Right lobe of liver (tissue), 6 donors: ENCODE measurements around the gene DCDC2. TPM values are rescaled to one million over a fixed set of nuclear protein-coding genes. Genes with fewer than 3 reads are reported as not detected.
"Not testable (repeated sequence)": the region's sequence is repeated elsewhere in the genome, so short reads cannot be mapped to it uniquely, and the experiment has no call there.

Source experiments
- ATAC-seq, 4 donors: fragments of 200-7000 bp; cut with Tn5 transposase; one replicate each; pipeline ENCODE4 v1.9.1; 2020; ENCODE audit warnings: mild to moderate bottlenecking in 4 of 4, moderate library complexity in 4 of 4
- DNase-seq, 3 donors: peaks; one replicate each; pipeline ENCODE4 v3.0.0-alpha.2; 2020
- H3K27ac ChIP-seq, 3 donors: fragments of 200-600 bp; one replicate each; pipeline ENCODE4 v1.8.0; 2022
- H3K27me3 ChIP-seq, 2 donors: fragments of 200-600 bp; one replicate each; pipeline ENCODE4 v1.8.0; 2022
- H3K36me3 ChIP-seq, 4 donors: fragments of 200-600 bp; sonication (generic) in 1 of 4; one replicate each; pipeline versions ENCODE4 v1.5.1 to v1.8.0; 2017 to 2022; ENCODE audit warnings: control low read depth in 1 of 4
- H3K4me1 ChIP-seq, 4 donors: fragments of 200-600 bp; sonication (generic) in 1 of 4; one replicate each; pipeline versions ENCODE4 v1.5.1 to v1.8.0; 2017 to 2022; ENCODE audit warnings: control low read depth in 1 of 4
- H3K4me3 ChIP-seq, 3 donors: fragments of 200-600 bp; one replicate each; pipeline ENCODE4 v1.8.0; 2022
- H3K9me3 ChIP-seq, 4 donors: fragments of 200-600 bp; sonication (generic) in 1 of 4; one replicate each; pipeline versions ENCODE4 v1.5.1 to v1.8.0; 2017 to 2022; ENCODE audit warnings: control low read depth in 1 of 4
- POLR2A ChIP-seq: fragments of 450-650 bp; IDR thresholded peaks from one replicate; pipeline ENCODE4 v1.6.1; 2017; ENCODE audit warnings: antibody characterized with exemption, mild to moderate bottlenecking
- WGBS: methylation state at CpG from one replicate; pipeline ENCODE4 v1.1.6; 2018; ENCODE audit warnings: low coverage, low lambda C conversion rate; ENCODE audit not compliant: insufficient coverage; ENCODE audit errors: missing lambda C conversion rate; 5-methylcytosine and 5-hydroxymethylcytosine counted together
- intact Hi-C, 2 donors: fragments of 100-400 bp; cut with DNase I; formaldehyde crosslinking; loops; one replicate each; pipeline versions ENCODE4 v1.11.2 to v1.14.1; 2022
- total RNA-seq, 6 experiments: library from RNA; depleted of rRNA in 2 of 6; stranded (reverse); fragments of >200 nt in 2 of 6; fragmentation: NEBNext Ultra II Directional in 3 of 6; extraction: Animal tissue kit (Norgen Biotek cat#: 25700) in 3 of 6; gene quantifications; one replicate each; pipeline versions ENCODE4 v1.1.0 to v1.2.4, GENCODE V29; 2016 to 2023
- TF ChIP-seq, protein P1 (sequence below), 4 donors: fragments of 200-600 bp in 3 of 4; fragments of 450-650 bp in 1 of 4; IDR thresholded peaks; one replicate each; pipeline versions ENCODE4 v1.5.1 to v1.8.0; 2016 to 2022; ENCODE audit warnings: antibody characterized with exemption in 4 of 4, mild to moderate bottlenecking in 2 of 4
- donor health status: DM: no; HTN: yes; CAD: no.
- donor health status: DM: no; HTN: no; CAD: no.
- donor health status: DM: no; HTN: no; CAD: no.
- donor health status: DM: no; HTN: yes; CAD: no.
- donor health status: DM: no; HTN: yes; CAD: no.

DCDC2 gene
- total RNA-seq, 6 experiments from 2014 or later, result 0.68 to 3.8 (median 0.92) TPM

DNA sequence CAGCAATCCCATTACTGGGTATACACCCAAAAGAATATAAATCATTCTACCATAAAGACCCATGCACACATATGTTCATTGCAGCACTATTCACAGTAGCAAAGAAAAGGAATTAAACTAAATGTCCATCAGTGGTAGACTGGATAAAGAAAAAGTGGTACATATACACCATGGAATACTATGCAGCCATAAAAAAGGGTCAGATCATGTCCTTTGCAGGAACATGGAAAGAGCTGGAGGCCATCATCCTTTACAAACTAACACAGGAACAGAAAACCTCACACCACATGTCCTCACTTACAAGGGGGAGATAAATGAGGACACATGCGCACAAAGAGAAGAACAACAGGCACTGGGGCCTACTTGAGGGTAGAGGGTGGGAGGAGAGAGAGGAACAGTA, 60.9 kb downstream of the DCDC2 start:
- intact Hi-C loops, result loop anchor here in 1 of 2 donors (10.0 kb wide), 1 partner anchor 98 kb away; no protein-coding TSS in a partner anchor
- WGBS, result 100% methylated on average over 1 of the region's 1 CpG
- H3K4me1 ChIP-seq, result no peaks in the 10 kb centered on the region

DNA sequence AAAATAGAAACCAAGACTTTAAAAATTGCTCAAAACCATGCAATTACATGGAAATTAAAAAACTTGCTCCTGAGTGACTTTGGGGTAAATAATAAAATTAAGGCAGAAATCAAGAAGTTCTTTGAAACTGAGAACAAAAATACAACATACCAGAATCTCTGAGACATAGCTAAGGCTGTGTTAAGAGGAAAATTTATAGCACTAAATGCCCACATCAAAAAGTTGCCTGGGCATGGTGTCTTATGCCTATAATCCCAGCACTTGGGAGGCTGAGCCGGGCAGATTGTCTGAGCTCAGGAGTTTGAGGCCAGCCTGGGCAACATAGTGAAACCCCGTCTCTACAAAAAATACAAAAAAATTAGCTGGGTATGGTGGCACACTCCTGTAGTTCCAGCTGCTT, 64.0 kb downstream of the DCDC2 start:
- WGBS, result 95% methylated on average over 2 of the region's 2 CpGs
- ATAC-seq, H3K36me3 ChIP-seq, H3K27ac ChIP-seq, H3K4me1 ChIP-seq, DNase-seq, H3K9me3 ChIP-seq, H3K27me3 ChIP-seq, H3K4me3 ChIP-seq: not testable (repeated sequence)
- intact Hi-C loops, result loop anchor here in 1 of 2 donors (10.0 kb wide), 1 partner anchor 101 kb away; no protein-coding TSS in a partner anchor

More for the DNA sequence above, 60.9 kb downstream of the DCDC2 start:
- Histone ChIP-seq H3K36me3 (peaks cover 0 to 2% (median 0%) of the 10 kb centered on the region in 4 donors), H3K27ac (no peak overlapping the region), H3K27me3 (no peaks in the 10 kb centered on the region), H3K9me3 (no peaks in the 10 kb centered on the region), H3K4me3 (no peak overlapping the region)
- TF ChIP-seq, protein P1, sequence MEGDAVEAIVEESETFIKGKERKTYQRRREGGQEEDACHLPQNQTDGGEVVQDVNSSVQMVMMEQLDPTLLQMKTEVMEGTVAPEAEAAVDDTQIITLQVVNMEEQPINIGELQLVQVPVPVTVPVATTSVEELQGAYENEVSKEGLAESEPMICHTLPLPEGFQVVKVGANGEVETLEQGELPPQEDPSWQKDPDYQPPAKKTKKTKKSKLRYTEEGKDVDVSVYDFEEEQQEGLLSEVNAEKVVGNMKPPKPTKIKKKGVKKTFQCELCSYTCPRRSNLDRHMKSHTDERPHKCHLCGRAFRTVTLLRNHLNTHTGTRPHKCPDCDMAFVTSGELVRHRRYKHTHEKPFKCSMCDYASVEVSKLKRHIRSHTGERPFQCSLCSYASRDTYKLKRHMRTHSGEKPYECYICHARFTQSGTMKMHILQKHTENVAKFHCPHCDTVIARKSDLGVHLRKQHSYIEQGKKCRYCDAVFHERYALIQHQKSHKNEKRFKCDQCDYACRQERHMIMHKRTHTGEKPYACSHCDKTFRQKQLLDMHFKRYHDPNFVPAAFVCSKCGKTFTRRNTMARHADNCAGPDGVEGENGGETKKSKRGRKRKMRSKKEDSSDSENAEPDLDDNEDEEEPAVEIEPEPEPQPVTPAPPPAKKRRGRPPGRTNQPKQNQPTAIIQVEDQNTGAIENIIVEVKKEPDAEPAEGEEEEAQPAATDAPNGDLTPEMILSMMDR (IDR thresholded peaks at IDR 0.05), result no peak
- no peak for TF ChIP-seq POLR2A
- no peak for DNase-seq
- no peak for ATAC-seq

DNA sequence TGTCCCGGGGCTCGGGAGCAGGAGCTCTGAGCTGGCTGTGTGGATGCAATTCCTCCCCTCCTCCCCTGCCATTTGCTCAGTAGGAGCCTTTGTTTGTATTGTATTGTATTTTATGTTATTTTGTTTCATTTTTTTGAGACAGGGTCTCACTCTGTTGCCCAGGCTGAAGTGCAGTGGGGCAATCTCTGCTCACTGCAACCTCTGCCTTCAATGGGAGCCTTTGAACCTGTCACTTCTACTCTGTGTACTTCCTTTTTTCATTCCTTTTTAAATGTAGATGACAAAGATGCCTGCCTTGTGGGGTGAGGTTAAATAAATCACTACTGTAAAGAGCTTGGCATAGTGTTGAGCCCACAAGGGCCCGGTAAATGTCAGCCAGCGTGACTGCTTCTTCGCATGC, 70.6 kb downstream of the DCDC2 start:
- H3K4me3 ChIP-seq, result no peak overlapping the region
- ATAC-seq (no peak), DNase-seq (no peak)
- H3K27me3 ChIP-seq, result no peaks in the 10 kb centered on the region
- peaks cover 0 to 11% (median 5%) of the 10 kb centered on the region in 4 donors for H3K4me1 ChIP-seq
- 94% methylated on average over 3 of the region's 5 CpGs for WGBS
- H3K27ac ChIP-seq, result no peak overlapping the region
- no peaks in the 10 kb centered on the region for H3K36me3 ChIP-seq
- intact Hi-C loops, result loop anchor here in 1 of 2 donors (5.0 kb wide), 1 partner anchor 105 kb away; no protein-coding TSS in a partner anchor
- no peaks in the 10 kb centered on the region for H3K9me3 ChIP-seq
- TF ChIP-seq POLR2A, result no peak
- TF ChIP-seq, protein P1 (IDR thresholded peaks at IDR 0.05), result no peak

DNA sequence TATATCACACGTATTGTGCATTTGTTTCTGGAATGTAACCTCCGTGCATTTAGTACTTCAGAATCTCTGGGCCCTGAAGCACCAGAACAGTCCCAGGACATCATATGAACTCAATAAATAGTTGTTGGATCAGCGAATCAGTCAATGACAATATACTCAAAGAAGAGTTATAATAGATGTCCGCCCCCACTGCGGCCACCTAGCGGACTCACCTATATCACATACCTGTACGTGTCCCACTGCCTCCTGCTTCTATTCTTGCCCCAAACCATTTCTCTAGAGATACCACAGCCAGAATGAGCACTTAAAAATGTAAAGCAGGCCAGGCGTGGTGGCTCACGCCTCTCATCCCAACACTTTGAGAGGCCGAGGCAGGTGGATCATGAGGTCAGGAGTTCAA, 73.9 kb downstream of the DCDC2 start:
- no peaks in the 10 kb centered on the region for H3K9me3 ChIP-seq
- H3K27ac ChIP-seq, result no peak overlapping the region
- TF ChIP-seq, protein P1 (IDR thresholded peaks at IDR 0.05), result no peak
- no peak for TF ChIP-seq POLR2A
- H3K4me3 ChIP-seq, result no peak overlapping the region
- peaks cover 0 to 11% (median 5%) of the 10 kb centered on the region in 4 donors for H3K4me1 ChIP-seq
- no peaks in the 10 kb centered on the region for H3K27me3 ChIP-seq
- WGBS, result 76% methylated on average over 9 of the region's 10 CpGs
- ATAC-seq (no peak), DNase-seq (no peak)
- no peaks in the 10 kb centered on the region for H3K36me3 ChIP-seq
- intact Hi-C loops, result no loop called here

DNA sequence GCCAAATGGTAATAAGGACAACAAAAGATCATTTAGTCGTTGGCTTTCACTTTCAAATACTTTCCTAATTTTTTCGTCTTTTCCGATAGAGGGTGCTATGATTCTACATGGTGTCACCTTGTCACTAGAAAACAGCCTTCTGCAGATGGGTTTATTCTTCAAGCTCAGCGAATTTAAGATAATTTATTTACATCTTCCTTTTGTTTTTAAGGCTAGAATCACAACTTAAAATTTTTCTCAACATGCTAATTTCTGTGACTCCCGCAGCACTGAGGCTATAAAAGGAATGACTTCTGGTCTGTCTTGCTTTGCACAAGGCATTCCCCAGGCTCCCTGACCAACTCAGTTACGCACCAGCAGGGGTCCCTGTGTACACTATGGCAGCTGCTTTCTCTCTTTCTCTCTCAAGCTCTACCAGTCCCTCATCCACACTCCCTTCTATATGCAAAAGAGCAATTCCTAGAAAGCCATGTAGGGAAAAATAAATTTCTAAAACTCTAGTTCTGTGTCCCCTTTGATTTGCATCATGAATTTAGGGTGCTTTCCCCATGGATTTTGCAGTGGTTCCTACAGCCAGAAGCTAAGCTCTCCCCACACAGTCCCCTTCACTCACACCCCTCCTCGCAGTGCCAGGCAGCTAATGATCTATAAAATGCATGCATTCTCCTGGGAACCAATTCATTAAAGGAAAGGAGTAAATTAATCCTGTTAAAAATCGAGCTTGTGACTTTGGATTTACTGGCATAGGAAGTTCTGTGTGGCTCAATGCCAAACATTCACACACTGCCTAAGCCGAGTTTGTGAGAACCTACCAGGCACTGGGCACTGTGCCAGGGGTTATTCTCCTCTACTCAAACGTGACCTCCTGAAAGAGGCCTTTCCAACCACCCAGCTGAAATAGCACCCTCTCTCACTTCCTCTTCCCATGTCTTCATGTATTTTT, 74.5 kb downstream of the DCDC2 start:
- ATAC-seq (peak; percentile 96 to 97 (median 97)), DNase-seq (peak; percentile 77 to 87 (median 82))
- H3K9me3 ChIP-seq, result no peaks in the 10 kb centered on the region
- H3K27me3 ChIP-seq, result no peaks in the 10 kb centered on the region
- 4% methylated on average over 9 of the region's 10 CpGs for WGBS
- no peak for TF ChIP-seq POLR2A
- TF ChIP-seq, protein P1 (IDR thresholded peaks at IDR 0.05), result peak; percentile 73 to 80 (median 77)
- no peak overlapping the region for H3K4me3 ChIP-seq
- H3K36me3 ChIP-seq, result no peaks in the 10 kb centered on the region
- H3K27ac ChIP-seq, result no peak overlapping the region
- intact Hi-C loops, result no loop called here
- H3K4me1 ChIP-seq, result peaks cover 0 to 11% (median 5%) of the 10 kb centered on the region in 4 donors
